ENCODE measurements around the gene MGAT4A. TPM values are rescaled to one million over a fixed set of nuclear protein-coding genes. Genes with fewer than 3 reads are reported as not detected.

The MGAT4A gene
- total and polyA plus RNA-seq, 10 of the 15 experiments (the other 5 are each of a cell fraction or from before 2014, with no cell fraction given), result 4.3 to 23.4 (median 13.6) TPM

DNA sequence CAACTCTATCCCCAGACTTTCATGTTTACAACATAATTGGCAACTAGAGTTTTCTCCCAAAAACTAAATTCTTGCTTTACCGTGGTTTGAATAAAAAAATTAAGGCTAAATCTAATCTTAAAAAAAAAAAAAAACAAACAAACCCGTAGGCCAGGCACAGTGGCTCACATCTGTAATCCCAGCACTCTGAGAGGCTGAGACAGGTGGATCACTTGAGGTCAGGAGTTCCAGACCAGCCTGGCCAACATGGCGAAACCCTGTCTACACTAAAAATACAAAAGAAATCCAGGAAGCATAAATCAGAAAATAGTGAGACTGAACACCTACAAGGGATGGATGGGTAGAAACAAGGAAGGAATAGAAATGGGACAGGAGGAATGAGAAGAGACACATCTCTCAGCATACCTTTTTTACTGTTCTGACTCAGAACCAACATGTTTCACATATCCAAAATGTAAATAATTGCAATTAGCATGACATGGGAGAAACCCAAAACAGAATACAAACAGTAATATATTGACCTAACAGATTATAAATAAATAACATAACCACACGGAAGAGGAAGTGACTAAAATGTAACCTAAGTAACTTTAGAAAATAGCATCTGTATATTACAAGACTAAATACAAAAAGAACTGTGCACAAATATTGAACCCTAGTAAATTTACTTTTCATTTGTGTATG, 17.5 kb downstream of the MGAT4A start:
- Histone ChIP-seq H3K9me3 (replicated peaks; ENCODE audit: control insufficient read depth, insufficient read depth, low read length) (no peaks in the 10 kb centered on the region; the same call in 2 of the 3 replicates), H3K27ac (ENCODE audit: control insufficient read depth, insufficient read depth) (peak overlapping the region; percentile 68), H3K4me1 (ENCODE audit: control insufficient read depth, insufficient read depth, low read length) (peaks cover 19% of the 10 kb centered on the region), H3K4me2 (ENCODE audit: control insufficient read depth, insufficient read depth) (peak overlapping the region; percentile 89), H3K79me2 (ENCODE audit: control insufficient read depth, insufficient read depth, low read length) (no peaks in the 10 kb centered on the region), H3K27me3 (replicated peaks in 1 of 2; ENCODE audit: control insufficient read depth in 2 of 2, insufficient read depth in 2 of 2, low read length in 1 of 2) (no peaks in the 10 kb centered on the region), H3K36me3 (ENCODE audit: control insufficient read depth in 2 of 2, insufficient read depth in 2 of 2, low read length in 1 of 2) (no peaks in the 10 kb centered on the region), H2AFZ (ENCODE audit: control insufficient read depth, low read depth, low read length) (peak overlapping the region; percentile 60), H3K4me3 (peak overlapping the region; percentile 17; the same call in 1 of the 2 replicates), H3K9ac (ENCODE audit: control insufficient read depth, insufficient read depth, low read length) (no peak overlapping the region), H4K20me1 (ENCODE audit: control insufficient read depth, insufficient read depth) (no peaks in the 10 kb centered on the region)
- DNase-seq (ENCODE audit: low read depth, low spot score), result peak; percentile 48
- in situ Hi-C loops (cut with MboI) (no loop called here), intact Hi-C loops (cut with micrococcal nuclease; ENCODE audit: unreplicated experiment) (no loop called here)
- RAD21 ChIA-PET (ENCODE audit: unreplicated experiment), result interaction anchor here (1.0 kb wide), 1 partner anchor 68 kb away, joined by 3 read pairs; no protein-coding TSS in a partner anchor
- SMC1A ChIA-PET (ENCODE audit: uncharacterized antibody, unreplicated experiment), result interaction anchor here (1.0 to 1.9 kb wide), 4 partner anchors 9 to 20 kb away, joined by 3 to 9 read pairs (median 8); no protein-coding TSS in a partner anchor
- 0% methylated on average over 4 of the region's 4 CpGs for WGBS (ENCODE audit: insufficient coverage, insufficient replicate concordance, low lambda C conversion rate, missing lambda C conversion rate)
- BruUV-seq (replicated peaks), result no TSS peak
- FAIRE-seq, result peak; percentile 61
- POLR2A ChIA-PET, result no interaction called here
- CTCF ChIA-PET, result interaction anchor here (0.8 kb wide), 1 partner anchor 68 kb away, joined by 3 read pairs; no protein-coding TSS in a partner anchor
- ATAC-seq, result peak; percentile 86
- TF ChIP-seq, protein P1, sequence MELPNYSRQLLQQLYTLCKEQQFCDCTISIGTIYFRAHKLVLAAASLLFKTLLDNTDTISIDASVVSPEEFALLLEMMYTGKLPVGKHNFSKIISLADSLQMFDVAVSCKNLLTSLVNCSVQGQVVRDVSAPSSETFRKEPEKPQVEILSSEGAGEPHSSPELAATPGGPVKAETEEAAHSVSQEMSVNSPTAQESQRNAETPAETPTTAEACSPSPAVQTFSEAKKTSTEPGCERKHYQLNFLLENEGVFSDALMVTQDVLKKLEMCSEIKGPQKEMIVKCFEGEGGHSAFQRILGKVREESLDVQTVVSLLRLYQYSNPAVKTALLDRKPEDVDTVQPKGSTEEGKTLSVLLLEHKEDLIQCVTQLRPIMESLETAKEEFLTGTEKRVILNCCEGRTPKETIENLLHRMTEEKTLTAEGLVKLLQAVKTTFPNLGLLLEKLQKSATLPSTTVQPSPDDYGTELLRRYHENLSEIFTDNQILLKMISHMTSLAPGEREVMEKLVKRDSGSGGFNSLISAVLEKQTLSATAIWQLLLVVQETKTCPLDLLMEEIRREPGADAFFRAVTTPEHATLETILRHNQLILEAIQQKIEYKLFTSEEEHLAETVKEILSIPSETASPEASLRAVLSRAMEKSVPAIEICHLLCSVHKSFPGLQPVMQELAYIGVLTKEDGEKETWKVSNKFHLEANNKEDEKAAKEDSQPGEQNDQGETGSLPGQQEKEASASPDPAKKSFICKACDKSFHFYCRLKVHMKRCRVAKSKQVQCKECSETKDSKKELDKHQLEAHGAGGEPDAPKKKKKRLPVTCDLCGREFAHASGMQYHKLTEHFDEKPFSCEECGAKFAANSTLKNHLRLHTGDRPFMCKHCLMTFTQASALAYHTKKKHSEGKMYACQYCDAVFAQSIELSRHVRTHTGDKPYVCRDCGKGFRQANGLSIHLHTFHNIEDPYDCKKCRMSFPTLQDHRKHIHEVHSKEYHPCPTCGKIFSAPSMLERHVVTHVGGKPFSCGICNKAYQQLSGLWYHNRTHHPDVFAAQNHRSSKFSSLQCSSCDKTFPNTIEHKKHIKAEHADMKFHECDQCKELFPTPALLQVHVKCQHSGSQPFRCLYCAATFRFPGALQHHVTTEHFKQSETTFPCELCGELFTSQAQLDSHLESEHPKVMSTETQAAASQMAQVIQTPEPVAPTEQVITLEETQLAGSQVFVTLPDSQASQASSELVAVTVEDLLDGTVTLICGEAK (IDR thresholded peaks at IDR 0.05; ENCODE audit: borderline replicate concordance), result no peak; the same call in 1 of the 2 replicates
- peak; percentile 79 for TF ChIP-seq IRF4 (IDR thresholded peaks at IDR 0.05; ENCODE audit: low read depth, low read length)
- peak; percentile 83 for TF ChIP-seq BMI1 (IDR thresholded peaks at IDR 0.05; ENCODE audit: borderline replicate concordance)
- TF ChIP-seq NFIC (IDR thresholded peaks at IDR 0.05; ENCODE audit: low read depth, low read length), result peak; percentile 99
- TF ChIP-seq, protein P2, sequence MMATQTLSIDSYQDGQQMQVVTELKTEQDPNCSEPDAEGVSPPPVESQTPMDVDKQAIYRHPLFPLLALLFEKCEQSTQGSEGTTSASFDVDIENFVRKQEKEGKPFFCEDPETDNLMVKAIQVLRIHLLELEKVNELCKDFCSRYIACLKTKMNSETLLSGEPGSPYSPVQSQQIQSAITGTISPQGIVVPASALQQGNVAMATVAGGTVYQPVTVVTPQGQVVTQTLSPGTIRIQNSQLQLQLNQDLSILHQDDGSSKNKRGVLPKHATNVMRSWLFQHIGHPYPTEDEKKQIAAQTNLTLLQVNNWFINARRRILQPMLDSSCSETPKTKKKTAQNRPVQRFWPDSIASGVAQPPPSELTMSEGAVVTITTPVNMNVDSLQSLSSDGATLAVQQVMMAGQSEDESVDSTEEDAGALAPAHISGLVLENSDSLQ (IDR thresholded peaks at IDR 0.05), result no peak
- peak; percentile 82 to 93; a peak in 3 of 4 replicates for TF ChIP-seq EP300 (IDR thresholded peaks at IDR 0.05; ENCODE audit: borderline replicate concordance in 1 of 2, control insufficient read depth in 1 of 2, low read depth in 2 of 2, low read length in 2 of 2)
- TF ChIP-seq SKIL (IDR thresholded peaks at IDR 0.05; ENCODE audit: low read depth, poor library complexity, severe bottlenecking), result peak; percentile 74
- TF ChIP-seq PML (IDR thresholded peaks at IDR 0.05; ENCODE audit: low read length), result 0 out of 2 replicates have a peak, but pooled peaks have one; percentile 39
- TF ChIP-seq HDGF (IDR thresholded peaks at IDR 0.05), result peak; percentile 20; the same call in 1 of the 2 replicates
- 0 out of 2 replicates have a peak, but pooled peaks have one; percentile 24 for TF ChIP-seq SMAD5 (IDR thresholded peaks at IDR 0.05; ENCODE audit: low read depth)
- TF ChIP-seq ZBED1 (IDR thresholded peaks at IDR 0.05; ENCODE audit: borderline replicate concordance), result peak; percentile 75
- peak; percentile 99 for TF ChIP-seq MTA2 (IDR thresholded peaks at IDR 0.05; ENCODE audit: low read depth)

Measured in GM12878 (cell line).